A673 (cell line): Measurements from ENCODE around the gene ASAP2. TPM values are rescaled to one million over a fixed set of nuclear protein-coding genes. Genes with fewer than 3 reads are reported as not detected.
"Not testable (repeated sequence)": the region's sequence is repeated elsewhere in the genome, so short reads cannot be mapped to it uniquely, and the experiment has no call there.

Experiments
- BruUV-seq: library from RNA; stranded (reverse); fragments of 400-500 nt; replicated peaks from 2 replicates; lab custom pipeline; 2021; lab: Mats Ljungman, UMichigan
- CTCF ChIA-PET: fragments of 300-600 bp; sonication (Branson Sonifier 250); formaldehyde crosslinking; loops from one replicate; lab custom pipeline; 2022; ENCODE audit warnings: antibody characterized with exemption; lab: Charles Lee
- POLR2A ChIA-PET: fragments of 300-600 bp; sonication (Branson Sonifier 250); formaldehyde crosslinking; loops from one replicate; lab custom pipeline; 2022; ENCODE audit warnings: antibody characterized with exemption; ENCODE audit not compliant: low non-redundant PET; lab: Charles Lee
- DNase-seq: peaks from one replicate; pipeline ENCODE4 v3.0.0-alpha.2; 2015; ENCODE audit warnings: low spot score
- H3K27ac ChIP-seq: fragments of 200-600 bp; sonication (generic); 2 replicates; pipeline ENCODE4 v1.5.1; 2016; ENCODE audit warnings: mixed run types, low read depth, mild to moderate bottlenecking, mixed read lengths, antibody characterized with exemption, low read length; ENCODE audit not compliant: poor library complexity, severe bottlenecking
- H3K27me3 ChIP-seq: fragments of 200-600 bp; sonication (generic); replicated peaks from 2 replicates; pipeline ENCODE4 v1.6.1; 2017; ENCODE audit warnings: mixed run types, low read depth, mild to moderate bottlenecking, mixed read lengths, antibody characterized with exemption, low read length; ENCODE audit not compliant: insufficient read depth, poor library complexity
- H3K36me3 ChIP-seq: fragments of 200-600 bp; sonication (generic); 2 replicates; pipeline ENCODE4 v1.6.1; 2016; ENCODE audit warnings: mixed run types, mild to moderate bottlenecking, mixed read lengths, antibody characterized with exemption, low read length; ENCODE audit not compliant: insufficient read depth, poor library complexity, severe bottlenecking
- H3K4me1 ChIP-seq: fragments of 200-600 bp; sonication (generic); 2 replicates; pipeline ENCODE4 v1.6.1; 2017; ENCODE audit warnings: mixed run types, mild to moderate bottlenecking, mixed read lengths, antibody characterized with exemption, low read length; ENCODE audit not compliant: insufficient read depth, poor library complexity, severe bottlenecking
- H3K4me3 ChIP-seq: fragments of 200-600 bp; sonication (generic); 2 replicates; pipeline ENCODE4 v1.5.1; 2016; ENCODE audit warnings: low read depth, mixed run types, mild to moderate bottlenecking, mixed read lengths, low read length; ENCODE audit not compliant: poor library complexity, severe bottlenecking
- H3K9me3 ChIP-seq: fragments of 200-600 bp; sonication (generic); 2 replicates; pipeline ENCODE4 v1.6.1; 2016; ENCODE audit warnings: mixed run types, low read depth, mild to moderate bottlenecking, mixed read lengths, antibody characterized with exemption, low read length; ENCODE audit not compliant: poor library complexity, severe bottlenecking
- EZH2 ChIP-seq: fragments of 200-600 bp; sonication (generic); IDR thresholded peaks from 2 replicates; pipeline ENCODE4 v1.6.1; 2017; ENCODE audit warnings: borderline replicate concordance, low read depth, mild to moderate bottlenecking, mixed read lengths, antibody characterized with exemption, low read length; ENCODE audit not compliant: poor library complexity, severe bottlenecking
- intact Hi-C: fragments of 100-400 bp; cut with micrococcal nuclease; formaldehyde crosslinking; loops from one replicate; pipeline ENCODE4 v1.10.0; 2022; ENCODE audit not compliant: unreplicated experiment
- total RNA-seq: library from RNA; stranded (reverse); gene quantifications from 2 replicates; pipeline ENCODE4 v1.2.3, GENCODE V29; 2021
- TF ChIP-seq, protein P1 (sequence below): fragments of 300-800, 200-600 bp; sonication (generic); conservative IDR thresholded peaks from 2 replicates; pipeline ENCODE4 v1.5.1; 2017; ENCODE audit warnings: low read depth, mild to moderate bottlenecking, antibody characterized with exemption, low read length, moderate library complexity, mixed read lengths

The ASAP2 gene
- total RNA-seq, 1 experiment from 2014 or later: 46.8 TPM

DNA sequence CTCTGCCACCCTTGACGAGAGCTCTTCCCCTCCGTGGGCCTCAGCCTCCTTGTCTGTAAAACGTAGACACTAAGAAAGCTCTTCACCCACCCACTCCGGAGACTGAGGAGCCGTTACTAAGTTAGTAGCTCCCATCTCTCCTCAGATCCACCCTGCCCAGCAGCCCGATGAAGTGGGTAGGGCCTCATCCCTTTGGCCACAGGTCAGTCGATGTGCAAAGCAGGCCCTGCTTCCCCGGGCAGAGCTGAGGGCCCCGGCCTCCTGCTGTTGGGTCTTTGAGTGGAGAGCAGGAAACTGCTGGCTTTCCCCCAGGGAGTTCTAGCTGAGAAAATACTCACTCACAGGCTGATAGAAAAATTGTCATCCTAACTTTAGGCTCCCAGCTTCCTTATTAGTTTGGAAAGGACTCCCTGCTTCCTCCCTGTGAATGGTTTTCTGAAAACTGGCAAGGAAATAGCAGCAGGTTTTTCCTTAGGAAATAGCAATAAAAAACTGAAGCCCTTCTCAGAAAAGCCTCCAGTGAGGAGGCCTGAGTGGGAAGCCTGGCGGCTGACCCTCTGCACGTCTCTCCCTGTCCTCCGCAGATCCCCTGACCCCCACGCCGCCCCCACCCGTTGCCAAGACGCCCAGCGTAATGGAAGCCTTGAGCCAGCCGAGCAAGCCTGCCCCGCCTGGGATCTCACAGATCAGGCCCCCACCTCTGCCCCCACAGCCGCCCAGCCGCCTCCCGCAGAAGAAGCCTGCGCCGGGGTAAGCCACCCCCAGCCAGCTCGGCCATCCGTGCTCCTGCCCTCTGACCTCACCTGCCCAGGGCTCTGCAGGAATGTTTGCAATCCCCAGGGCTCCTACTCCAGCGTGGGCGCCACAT is 186.5 kb downstream of the ASAP2 start:
- peak; percentile 66 for DNase-seq
- no TSS peak for BruUV-seq
- H3K27ac ChIP-seq: peak overlapping the region; percentile 77
- ChIA-PET CTCF (no interaction called here), POLR2A (interaction anchor here (0.6 kb wide), 1 partner anchor 159 kb away, joined by 4 read pairs; no protein-coding TSS in a partner anchor)
- intact Hi-C loops: no loop called here
- H3K9me3 ChIP-seq: no peaks in the 10 kb centered on the region
- H3K36me3 ChIP-seq: peaks cover 14% of the 10 kb centered on the region
- H3K27me3 ChIP-seq: no peaks in the 10 kb centered on the region
- H3K4me1 ChIP-seq: peaks cover 15% of the 10 kb centered on the region
- no peak for TF ChIP-seq EZH2
- TF ChIP-seq, protein P1, sequence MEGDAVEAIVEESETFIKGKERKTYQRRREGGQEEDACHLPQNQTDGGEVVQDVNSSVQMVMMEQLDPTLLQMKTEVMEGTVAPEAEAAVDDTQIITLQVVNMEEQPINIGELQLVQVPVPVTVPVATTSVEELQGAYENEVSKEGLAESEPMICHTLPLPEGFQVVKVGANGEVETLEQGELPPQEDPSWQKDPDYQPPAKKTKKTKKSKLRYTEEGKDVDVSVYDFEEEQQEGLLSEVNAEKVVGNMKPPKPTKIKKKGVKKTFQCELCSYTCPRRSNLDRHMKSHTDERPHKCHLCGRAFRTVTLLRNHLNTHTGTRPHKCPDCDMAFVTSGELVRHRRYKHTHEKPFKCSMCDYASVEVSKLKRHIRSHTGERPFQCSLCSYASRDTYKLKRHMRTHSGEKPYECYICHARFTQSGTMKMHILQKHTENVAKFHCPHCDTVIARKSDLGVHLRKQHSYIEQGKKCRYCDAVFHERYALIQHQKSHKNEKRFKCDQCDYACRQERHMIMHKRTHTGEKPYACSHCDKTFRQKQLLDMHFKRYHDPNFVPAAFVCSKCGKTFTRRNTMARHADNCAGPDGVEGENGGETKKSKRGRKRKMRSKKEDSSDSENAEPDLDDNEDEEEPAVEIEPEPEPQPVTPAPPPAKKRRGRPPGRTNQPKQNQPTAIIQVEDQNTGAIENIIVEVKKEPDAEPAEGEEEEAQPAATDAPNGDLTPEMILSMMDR: no peak
- H3K4me3 ChIP-seq: no peak overlapping the region

DNA sequence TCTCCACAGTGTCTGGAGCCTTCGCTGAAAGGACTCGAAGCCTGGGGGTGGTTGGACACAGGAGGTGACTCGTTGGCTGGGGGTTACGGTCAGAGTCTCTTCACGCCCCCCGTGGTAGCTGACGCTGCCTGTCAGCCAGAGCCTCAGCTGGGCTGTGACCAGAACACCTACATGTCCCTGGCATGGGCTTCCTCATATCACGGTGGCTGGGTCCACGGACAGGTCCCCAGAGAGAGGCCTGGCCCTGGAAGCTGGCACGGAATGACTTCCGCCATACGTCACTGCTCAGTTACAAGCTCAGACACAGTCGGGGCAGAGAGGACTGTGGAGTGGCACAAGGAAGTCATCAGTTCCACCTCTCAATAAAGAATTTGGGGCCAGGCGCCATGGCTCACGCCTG is 188.2 kb downstream of the ASAP2 start:
- Histone ChIP-seq H3K4me1 (peaks cover 15% of the 10 kb centered on the region), H3K4me3 (no peak overlapping the region), H3K27me3 (no peaks in the 10 kb centered on the region), H3K9me3 (no peaks in the 10 kb centered on the region), H3K36me3 (peaks cover 8% of the 10 kb centered on the region), H3K27ac (no peak overlapping the region)
- BruUV-seq: no TSS peak
- POLR2A ChIA-PET: interaction anchor here (0.6 kb wide), 1 partner anchor 1289 kb away, joined by 3 read pairs; no protein-coding TSS in a partner anchor
- CTCF ChIA-PET: no interaction called here
- intact Hi-C loops: no loop called here
- TF ChIP-seq, protein P1: no peak
- no peak for TF ChIP-seq EZH2
- DNase-seq: no peak

DNA sequence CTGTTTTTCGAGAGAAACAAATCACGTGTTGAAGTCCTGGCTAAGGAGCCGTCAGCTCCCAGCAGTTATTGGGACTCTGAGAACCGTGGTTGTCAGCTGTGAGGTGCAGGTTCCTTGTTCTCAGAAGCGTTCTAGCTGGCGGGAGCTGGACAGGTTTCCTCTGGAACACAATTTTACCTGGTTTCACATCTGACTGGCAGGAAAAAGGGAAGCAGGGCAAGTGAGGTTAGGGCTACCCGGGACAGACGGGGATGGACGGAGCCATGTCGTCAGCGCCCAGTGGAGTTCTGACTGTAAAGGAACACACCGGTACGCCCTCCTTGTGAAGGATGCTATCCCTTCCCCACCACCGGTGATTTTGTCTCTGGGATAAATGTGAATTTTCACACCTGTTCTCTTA is 190.6 kb downstream of the ASAP2 start:
- ChIA-PET POLR2A (interaction anchor here (0.5 kb wide), 1 partner anchor 568 kb away, joined by 3 read pairs; no protein-coding TSS in a partner anchor), CTCF (no interaction called here)
- BruUV-seq: no TSS peak
- TF ChIP-seq, protein P1: no peak
- TF ChIP-seq EZH2: no peak
- no peak overlapping the region for H3K4me3 ChIP-seq
- H3K9me3 ChIP-seq: no peaks in the 10 kb centered on the region
- peaks cover 15% of the 10 kb centered on the region for H3K4me1 ChIP-seq
- H3K36me3 ChIP-seq: peaks cover 9% of the 10 kb centered on the region
- no peak overlapping the region for H3K27ac ChIP-seq
- DNase-seq: no peak
- H3K27me3 ChIP-seq: no peaks in the 10 kb centered on the region
- intact Hi-C loops: no loop called here

DNA sequence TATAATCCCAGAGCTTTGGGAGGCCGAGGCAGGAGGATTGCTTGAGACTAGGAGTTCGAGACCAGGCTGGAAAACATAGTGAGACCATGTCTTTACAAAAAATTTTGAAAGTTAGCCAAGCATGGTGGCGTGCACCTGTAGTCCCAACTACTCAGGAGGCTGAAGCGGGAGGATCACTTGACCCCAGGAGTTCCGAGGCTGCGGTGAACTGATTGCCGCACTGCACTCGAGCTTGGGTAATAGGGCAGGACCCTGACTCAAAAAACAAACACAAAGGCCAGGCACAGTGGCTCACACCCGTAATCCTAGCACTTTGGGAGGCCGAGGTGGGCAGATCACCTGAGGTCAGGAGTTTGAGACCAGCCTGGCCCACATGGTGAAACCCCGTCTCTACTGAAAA is 191.6 kb downstream of the ASAP2 start:
- intact Hi-C loops, DNase-seq, H3K27me3 ChIP-seq, H3K27ac ChIP-seq, H3K4me3 ChIP-seq, H3K9me3 ChIP-seq, BruUV-seq, H3K4me1 ChIP-seq, POLR2A ChIA-PET: not testable (repeated sequence)
- peaks cover 14% of the 10 kb centered on the region for H3K36me3 ChIP-seq
- CTCF ChIA-PET: interaction anchor here (0.6 kb wide), 1 partner anchor 258 kb away, joined by 3 read pairs; no protein-coding TSS in a partner anchor
